ENCODE data around the gene LILRB2.
"Not testable (repeated sequence)": the region's sequence is repeated elsewhere in the genome, so short reads cannot be mapped to it uniquely, and the experiment has no call there.

The LILRB2 gene

GRCh38 chr19:54271106-54271505, 9.8 kb downstream of the LILRB2 start:
- no peak for DNase-seq

- no peak for DNase-seq
Measured at GRCh38 chr19:54268936-54269335, 12.0 kb downstream of the LILRB2 start.

GRCh38 chr19:54266133-54266532, 14.8 kb downstream of the LILRB2 start:
- DNase-seq = no peak

GRCh38 chr19:54262470-54262869, 18.4 kb downstream of the LILRB2 start:
- no peak for DNase-seq

GRCh38 chr19:54262066-54262465, 18.8 kb downstream of the LILRB2 start:
- DNase-seq = no peak

GRCh38 chr19:54257116-54257480, 23.8 kb downstream of the LILRB2 start, which contains the start of gene LILRB5:
LILRB5 (minus strand) TSS chr19:54257273; CDS start chr19:54257193, 80 bp downstream.
- DNase-seq = no peak

GRCh38 chr19:54256250-54257115, 24.4 kb downstream of the LILRB2 start:
- DNase-seq = no peak

- no peak for DNase-seq
Measured at GRCh38 chr19:54255105-54255775, 25.7 kb downstream of the LILRB2 start.

- no peak for DNase-seq
Measured at GRCh38 chr19:54254195-54254906, 26.6 kb downstream of the LILRB2 start.

- no peak for DNase-seq
Measured at GRCh38 chr19:54253331-54254194, 27.3 kb downstream of the LILRB2 start.

GRCh38 chr19:54252845-54253244, 28.1 kb downstream of the LILRB2 start:
- DNase-seq = no peak

- no peak for DNase-seq
Measured at GRCh38 chr19:54252243-54252642, 28.7 kb downstream of the LILRB2 start.

- no peak for DNase-seq
Measured at GRCh38 chr19:54248016-54248601, 32.8 kb downstream of the LILRB2 start.

GRCh38 chr19:54247106-54247930, 33.6 kb downstream of the LILRB2 start:
- no peak for DNase-seq

- no peak for DNase-seq
Measured at GRCh38 chr19:54245936-54246335, 35.0 kb downstream of the LILRB2 start.

GRCh38 chr19:54243809-54244208, 37.1 kb downstream of the LILRB2 start:
- DNase-seq = not testable (repeated sequence)

- DNase-seq = not testable (repeated sequence)
Measured at GRCh38 chr19:54242646-54243045, 38.3 kb downstream of the LILRB2 start, which contains the start of gene LILRA6. LILRA6 (minus strand) TSS chr19:54242790.

- not testable (repeated sequence) for DNase-seq
Measured at GRCh38 chr19:54242234-54242633, 38.7 kb downstream of the LILRB2 start.

- not testable (repeated sequence) for DNase-seq
Measured at GRCh38 chr19:54240372-54241336, 40.3 kb downstream of the LILRB2 start.

All from NCI-H524 treated with DMSO at 0.1 percent for 48 hours (cell line).